8988T (cell line): ENCODE results near the gene CELA3A.
A peak's percentile ranks its signal among the peaks of the same experiment; 100 is the strongest.
"Not testable (repeated sequence)": the region's sequence is repeated elsewhere in the genome, so short reads cannot be mapped to it uniquely, and the experiment has no call there.

Experiments used
- DNase-seq: peaks from one replicate; pipeline ENCODE4 v3.0.0; 2011

Gene CELA3A

DNA sequence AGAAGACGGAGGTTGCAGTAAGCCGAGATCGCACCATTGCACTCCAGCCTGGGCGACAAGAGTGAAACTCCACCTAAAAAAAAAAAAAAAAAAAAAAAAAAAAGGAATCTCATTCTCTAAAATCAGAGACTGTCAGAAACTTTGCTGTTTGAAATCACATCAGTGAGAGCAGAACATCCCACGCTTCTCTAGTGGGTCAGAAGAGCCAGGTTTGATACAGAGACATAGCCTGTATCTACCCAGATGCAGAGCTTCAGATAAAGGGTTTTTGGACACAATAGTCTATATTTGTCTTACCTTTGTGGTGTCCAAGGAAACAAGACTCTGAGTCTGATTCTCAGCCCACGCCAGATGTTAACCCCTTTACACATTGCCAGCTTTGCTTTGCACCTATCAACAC is 19.6 kb downstream of the CELA3A start:
- DNase-seq = no peak

DNA sequence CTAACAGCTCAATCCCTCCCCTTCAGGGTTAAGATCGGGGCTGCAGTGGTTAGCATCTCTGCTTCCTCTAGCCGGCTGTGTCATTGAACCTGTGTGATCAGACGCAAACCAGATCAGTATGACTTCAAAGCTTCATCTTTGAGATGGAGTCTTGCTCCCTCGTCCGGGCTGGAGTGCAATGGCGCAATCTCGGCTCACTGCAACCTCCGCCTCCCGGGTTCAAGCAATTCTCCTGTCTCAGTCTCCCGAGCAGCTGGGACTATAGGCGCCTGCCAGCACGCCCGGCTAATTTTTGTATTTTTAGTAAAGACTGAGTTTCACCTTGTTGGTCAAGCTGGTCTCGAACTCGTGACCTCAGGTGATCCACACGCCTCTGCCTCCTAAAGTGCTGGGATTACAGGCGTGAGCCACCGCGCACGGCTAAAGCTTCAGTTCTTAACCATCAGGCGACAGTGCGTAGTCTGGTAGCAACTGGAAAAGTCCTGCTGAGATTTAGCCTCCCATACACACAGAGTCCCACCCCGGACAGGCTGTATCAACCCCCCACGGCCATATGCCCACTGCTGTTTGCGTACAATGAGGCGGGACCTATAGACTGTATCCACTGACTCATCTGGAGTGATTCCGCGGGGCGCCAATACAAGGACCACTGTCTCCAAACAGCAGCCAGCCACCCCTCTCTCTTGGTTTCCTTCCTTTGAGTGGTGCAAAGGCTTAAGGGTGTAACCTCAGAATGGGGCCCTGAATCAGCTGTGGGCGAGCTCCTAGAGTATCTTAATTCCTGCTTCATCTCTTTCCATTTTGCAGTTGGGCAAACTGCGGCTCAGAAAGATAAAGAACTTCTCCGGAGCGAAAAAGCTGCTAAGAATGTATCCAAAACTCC is 23.3 kb downstream of the CELA3A start:
- no peak for DNase-seq

DNA sequence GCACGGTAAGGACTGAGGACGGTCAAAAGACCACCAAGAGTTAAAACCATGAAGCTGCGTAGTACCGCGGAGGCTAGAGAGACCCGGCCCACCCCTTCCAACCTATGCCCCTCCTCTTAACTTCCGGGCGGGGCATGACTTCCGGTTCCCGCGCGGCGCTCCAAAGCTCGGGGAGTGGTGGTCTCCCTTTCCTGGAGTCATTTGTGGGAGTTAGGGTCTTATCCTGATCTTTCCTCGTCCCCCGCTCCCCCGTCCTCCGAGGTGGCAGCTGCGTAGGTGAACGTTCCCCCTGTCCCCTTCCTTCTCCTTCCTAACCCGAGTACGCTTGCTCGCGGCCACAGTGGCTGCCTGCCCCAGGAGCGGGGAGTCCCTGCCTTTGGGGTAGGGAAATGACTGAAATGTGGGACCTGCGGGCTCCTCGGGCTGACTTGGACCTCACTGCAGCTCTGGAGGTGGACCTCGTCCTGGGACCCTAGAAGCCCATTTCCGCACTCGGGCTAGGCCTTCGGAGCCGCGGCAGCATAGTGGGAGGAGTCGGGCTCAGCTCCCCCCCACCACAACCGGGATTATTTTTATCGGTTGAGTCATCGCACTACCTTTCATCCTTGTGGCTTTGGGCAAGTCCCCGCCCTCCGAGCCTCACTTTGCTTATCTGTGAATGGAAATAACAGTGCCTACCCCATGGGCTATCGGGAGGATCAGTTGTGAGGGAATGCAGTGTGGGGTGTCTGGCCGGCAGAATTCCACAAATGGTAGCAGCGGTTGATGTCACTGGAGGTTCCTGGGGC is 24.1 kb downstream of the CELA3A start:
- peak; percentile 57 for DNase-seq

DNA sequence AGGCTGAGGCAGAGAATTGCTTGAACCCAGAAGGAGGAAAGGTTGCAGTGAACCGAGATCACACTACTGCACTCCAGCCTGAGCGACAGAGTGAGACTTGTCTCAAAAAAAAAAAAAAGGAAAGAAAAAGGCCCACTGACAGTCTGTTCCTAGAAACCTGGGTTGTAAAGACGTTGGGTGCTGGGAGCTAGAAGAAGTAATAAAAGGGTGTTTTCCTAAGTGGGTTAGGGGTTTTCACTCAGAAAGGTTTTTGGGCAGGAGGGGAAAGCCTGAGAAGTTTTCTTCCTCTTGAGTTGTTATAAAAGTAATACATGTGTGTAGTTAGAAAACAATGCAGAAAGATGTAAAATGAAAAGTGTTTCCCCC is 25.4 kb downstream of the CELA3A start:
- no peak for DNase-seq

DNA sequence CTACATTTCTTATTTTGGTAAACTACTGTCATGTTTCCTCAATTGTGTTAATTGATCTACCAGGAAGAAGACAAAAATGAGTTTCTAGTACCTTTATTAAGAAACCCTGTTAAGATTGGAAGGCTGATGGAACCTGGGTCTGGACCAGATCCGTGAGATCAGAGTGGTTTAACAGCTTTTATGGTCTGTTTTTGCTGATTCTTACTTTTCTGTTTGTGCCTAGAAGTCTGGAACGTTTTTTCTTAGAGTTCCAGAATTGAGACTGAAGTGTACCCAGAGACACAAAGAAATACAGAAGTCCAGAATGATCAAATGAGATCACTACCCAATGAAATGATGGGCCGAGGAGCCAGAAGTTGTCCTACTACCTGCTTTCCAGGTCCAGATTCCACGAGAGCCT is 28.6 kb downstream of the CELA3A start:
- no peak for DNase-seq

DNA sequence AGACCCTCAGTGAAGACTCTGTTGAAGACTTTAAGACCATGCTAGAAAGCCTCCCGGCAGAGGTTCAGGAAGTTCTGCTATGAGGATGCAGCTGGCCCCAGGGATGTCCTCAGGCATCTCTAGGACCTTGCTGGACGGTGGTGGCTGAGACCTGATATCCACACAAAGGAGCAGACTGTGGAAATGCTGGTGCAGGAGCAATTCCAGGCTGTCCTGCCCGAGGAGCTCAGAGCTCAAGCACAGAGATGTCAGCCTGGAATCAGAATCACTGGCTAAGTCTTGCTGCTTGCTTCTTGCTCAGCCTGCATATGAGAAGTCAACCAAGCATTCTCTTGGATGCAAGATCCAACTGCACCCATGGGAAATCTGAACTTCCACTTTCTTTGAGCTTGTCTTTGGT is 29.0 kb downstream of the CELA3A start:
- DNase-seq = no peak

DNA sequence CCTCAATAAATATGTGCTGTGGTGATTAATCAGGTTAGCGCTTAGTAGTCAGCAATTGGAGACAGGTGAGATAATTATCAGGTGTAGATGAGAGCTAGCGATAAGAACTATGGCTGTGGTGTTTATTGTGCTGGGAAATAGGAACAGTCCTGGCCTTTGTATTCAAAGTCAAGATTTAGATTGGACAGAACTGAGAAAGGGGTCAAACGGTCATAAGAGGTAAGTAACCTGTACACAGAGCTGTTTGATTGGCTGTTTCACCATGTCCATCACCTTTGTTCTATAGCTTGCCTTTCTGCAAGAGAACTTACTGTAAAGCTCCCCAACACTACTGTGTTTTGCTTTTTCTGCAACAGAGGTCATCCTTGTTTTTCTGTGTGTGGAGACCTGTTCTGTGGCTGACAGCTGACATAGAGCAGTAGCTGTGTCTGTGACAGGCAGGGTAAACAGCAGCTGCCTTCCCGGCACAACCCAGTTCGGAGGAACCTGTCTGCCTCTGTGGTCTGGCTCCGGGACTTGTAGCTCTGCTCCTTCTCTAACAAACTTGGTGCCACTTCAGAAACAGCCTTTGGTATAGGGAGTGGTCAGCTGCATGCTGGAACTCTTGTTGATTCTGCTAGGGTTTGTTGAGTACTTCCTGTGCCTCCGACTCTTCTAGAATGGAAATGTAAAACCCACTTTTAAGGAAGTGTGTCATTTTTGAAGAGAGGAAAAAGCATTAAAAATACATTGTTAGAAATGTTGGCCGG is 29.9 kb downstream of the CELA3A start:
- DNase-seq = no peak

DNA sequence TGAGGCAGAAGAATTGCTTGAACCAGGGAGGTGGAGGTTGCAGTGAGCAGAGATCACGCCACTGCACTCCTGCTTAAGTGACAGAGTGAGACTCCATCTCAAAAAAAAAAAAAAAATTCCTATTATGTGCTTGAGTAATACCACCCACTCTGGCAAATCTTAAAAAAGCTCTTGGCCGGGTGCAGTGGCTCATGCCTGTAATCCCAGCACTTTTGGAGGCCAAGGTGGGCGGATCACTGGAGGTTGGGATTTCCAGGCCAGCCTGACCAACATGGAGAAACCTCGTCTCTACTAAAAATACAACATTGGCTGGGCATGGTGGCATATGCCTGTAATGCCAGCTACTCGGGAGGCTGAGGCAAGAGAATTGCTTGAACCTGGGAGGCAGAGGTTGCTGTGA is 33.4 kb downstream of the CELA3A start:
- DNase-seq = not testable (repeated sequence)

DNA sequence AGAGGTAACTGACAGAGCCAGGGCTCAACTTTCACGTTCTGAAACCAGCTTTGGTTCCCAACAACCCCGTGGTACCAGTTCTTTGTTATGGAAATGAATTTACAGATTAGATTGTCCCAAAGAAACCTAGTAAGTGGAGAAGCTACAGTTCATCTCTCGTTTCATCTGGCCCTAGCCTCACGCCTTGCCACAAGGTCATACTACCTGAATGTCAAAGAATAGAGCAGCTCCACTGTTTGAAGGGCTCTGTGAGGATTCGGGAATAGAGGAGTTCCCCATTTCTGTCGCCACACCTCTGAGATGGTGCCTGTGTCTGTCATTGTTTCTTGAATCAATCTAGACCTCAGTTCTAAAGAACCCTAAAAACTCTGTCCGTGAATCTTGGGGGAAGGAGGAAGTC is 36.1 kb downstream of the CELA3A start:
- no peak for DNase-seq

DNA sequence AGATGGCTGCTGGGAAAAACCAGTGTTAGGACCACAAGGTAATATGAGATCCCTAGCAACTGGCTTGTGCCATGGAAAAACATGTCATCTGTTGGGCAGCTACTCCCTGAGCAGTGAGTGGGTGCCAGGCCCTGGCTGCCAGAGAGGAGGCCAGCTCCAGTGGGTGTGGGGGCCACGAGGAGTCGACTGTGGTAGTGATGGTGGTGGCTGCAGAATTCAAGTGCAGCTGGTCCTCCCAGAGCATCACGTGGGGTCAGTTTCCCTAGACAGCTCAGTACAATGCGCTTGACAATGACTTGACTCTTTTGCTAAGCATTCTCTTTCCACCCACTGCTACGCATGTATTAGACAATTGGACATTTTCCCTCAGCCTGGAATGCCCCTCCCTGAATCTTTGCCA is 36.6 kb downstream of the CELA3A start:
- no peak for DNase-seq

DNA sequence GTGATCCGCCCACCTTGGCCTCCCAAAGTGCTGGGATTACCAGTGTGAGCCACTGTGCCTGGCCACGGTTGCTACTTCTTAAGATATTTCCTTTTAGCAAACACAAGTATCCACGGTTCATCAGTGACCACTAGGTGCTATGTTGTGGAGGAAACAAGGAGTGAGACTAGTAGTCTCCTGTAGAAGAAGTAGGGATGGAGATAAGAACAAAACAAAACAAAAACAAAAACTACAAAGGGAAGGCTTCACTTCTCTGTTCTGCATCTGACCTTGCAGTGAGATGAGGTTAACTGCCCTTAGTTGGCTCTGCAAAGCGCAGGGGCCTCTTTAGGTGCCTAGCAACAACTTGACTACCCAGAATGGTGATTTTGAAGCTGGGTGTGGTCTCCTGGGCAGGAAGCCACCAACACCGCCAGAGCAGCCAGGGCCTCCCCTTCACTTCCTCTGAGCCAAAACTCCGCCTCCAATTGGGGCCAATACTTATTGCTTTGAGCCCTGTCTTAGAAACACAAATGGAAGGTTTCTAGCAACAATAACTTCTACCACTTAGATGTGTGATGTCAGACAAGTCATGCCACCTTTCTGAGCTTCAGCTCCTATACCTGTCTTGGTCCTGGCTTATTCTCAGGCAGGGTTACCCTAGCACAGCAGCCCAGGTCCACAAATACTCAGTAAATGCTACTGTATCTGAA is 38.3 kb downstream of the CELA3A start:
- DNase-seq = no peak

DNA sequence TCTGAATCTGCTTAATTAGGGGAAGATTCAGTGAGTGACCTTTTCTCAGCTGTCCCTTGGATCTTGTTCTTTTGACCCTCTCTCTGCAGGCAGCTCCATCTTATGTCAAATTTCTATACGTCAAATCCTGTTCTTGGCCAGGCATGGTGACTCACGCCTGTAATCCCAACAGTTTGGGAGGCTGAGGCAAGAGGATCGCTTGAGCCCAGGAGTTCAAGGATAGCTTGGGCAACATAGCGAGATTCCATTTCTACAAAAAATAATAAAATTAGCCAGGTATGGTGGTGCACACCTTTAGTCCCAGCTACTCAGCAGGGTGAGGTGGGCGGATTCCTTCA is 38.8 kb downstream of the CELA3A start:
- DNase-seq = no peak

DNA sequence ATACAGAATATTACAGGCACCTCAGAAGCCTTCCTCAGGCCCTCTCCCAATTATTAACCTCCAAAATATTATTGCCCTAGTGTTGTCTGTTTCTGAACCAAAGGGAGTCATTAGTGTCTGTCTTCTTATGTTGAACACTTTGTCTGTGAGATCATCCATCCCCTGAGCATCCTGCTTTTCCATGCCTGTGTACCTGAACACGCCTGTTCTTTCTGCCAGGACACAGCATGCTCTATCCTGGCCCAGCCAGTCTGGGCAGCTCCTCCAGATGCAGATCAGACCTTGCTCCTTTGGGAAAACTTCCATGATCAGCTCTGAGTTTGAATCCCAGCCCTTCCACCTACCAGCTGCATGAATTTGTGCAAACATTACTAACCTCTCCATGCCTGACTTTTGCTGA is 40.0 kb downstream of the CELA3A start:
- DNase-seq = no peak

DNA sequence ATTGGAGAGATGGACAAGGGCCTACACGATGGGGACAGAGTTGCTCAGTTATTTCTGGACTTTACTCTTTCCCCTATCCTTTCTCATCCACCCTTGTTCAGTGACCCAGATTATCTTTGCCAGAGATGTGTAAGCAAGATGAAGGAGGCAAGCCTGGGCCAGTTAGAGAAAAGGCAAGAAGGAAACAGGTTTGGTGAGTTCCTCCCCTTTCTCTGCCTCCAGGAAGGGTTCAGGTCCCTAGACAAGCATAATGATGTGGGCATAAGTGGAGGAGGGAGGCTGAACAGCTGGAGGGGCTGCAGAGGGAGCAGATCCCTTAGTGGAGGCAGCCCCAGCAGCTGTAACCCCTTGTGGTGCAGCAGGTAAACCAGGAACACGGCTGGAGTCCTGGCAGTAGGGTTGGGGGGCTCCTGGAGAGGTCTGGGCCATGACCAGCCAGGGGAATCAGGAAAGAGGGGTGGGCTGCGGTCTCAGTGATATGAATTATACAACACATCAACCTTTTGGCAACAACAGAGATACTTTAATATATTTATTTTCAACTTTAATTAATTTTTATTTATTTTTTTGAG is 41.8 kb downstream of the CELA3A start:
- DNase-seq = no peak

DNA sequence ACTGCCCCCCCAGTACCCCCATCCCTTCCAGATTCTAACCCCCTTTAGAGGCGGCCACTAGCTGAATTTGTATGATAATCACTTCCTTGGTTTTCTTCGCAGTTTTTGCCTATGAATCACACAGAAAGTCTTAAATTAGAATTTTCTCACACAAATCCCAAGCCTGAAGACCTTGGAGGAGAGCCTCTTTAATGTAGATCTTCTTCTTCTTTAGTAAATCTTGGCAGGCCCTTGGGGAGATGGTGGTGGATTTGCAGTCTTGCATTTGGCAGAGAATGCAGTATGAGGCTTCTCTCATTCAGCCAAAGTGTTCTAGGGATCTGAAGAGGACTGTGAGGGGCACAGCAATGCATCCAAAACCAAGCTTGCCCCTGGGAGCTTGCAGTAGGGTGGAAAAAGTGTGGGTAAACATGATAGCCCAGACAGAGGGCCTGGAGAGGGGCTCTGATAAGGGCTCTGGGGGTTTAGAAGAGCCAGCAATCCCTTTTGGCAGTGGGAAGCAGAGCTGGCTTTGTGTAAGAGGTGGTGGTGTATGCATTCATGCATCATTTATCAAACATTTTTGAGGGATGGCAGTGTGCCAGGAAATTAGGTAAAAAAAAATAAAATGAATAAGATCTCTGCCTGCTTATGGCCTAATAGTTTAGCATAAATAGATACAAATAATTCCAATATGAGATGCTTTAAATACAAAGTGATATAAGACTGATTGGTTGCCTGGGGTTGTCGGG is 43.4 kb downstream of the CELA3A start:
- DNase-seq = no peak

DNA sequence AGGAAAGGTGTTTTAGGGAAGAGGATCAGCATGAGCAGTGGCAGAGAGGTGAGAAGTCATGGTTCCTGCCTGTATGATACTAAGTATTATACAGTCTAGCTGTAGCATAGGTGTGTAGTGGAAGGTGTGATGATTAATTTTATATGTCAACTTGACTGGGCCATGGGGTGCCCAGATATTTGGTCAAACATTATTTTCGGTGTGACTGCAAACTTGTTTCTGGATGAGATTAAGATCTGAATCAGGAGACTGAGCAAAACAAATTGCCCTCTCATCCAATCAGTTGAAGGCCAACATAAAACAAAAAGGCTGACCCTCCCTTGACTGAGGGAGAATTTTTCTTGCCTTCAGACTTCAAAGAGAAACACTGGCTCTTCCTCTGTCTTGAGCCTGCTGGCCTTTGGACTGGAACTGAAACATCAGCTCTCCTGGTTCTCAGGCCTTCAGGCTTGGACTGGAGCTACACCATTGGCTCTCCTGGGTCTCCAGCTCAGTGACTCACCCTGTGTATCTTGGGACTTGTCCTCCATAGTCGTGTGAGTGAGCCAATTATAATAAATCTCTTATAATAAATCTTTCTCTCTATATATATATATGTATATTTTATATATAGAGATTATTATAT is 44.3 kb downstream of the CELA3A start:
- DNase-seq = no peak

DNA sequence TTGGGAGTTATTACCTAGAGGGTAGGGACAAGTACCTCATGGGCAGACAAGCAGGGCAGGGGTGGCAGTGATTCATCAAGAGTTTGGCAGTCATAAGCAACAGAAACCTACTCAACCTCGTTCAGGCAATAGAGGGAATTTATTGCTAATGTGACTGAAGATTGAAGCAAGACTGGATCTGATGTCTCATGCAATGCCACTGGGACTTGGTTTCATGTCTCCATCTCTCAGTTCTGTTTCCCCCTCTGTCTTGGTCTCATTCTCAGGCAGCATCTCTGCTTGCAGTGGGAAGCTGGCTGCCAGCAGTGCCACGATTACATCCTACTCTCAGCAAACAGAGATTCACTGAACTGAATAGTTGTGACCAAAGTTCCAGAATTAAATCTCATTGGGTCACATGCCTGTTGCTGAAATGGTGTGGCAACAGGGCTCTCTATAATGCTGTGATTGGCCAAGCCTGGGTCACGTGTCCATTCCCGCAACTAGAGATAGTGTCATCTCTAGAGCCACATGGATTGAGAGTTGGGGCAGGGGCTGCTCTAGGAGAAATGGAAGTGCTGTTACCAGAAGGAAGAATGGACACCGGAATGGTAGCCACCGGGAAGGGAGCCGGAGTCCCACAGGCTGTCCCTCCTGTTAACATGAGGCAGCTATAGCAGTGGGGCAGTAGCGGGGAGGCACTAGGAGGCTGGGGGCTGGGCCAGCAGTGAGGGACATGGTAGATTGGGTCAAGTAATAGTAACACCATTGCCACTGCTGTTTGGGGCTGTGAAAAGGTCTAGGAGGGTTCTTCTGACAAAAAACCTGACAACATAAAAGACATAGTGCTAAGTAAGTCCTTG is 47.1 kb downstream of the CELA3A start:
- no peak for DNase-seq

DNA sequence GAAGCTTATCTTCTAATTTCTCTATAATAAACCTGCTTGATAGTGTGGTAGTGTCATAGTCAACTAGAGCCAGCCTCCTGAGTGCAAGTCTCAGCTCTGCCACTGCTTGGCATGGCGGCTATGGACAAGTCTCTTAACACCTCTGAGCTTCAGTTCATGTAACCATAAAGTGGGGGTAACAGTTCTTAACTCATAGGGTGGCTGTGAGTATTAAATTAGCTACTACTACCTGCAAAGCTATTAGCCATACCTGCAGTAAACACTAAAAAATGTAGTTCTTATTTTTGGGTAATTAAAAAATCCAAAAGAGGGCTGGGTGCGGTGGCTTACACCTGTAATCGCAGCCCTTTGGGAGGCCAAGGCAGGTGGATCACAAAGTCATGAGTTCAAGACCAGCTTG is 48.9 kb downstream of the CELA3A start:
- DNase-seq = no peak

DNA sequence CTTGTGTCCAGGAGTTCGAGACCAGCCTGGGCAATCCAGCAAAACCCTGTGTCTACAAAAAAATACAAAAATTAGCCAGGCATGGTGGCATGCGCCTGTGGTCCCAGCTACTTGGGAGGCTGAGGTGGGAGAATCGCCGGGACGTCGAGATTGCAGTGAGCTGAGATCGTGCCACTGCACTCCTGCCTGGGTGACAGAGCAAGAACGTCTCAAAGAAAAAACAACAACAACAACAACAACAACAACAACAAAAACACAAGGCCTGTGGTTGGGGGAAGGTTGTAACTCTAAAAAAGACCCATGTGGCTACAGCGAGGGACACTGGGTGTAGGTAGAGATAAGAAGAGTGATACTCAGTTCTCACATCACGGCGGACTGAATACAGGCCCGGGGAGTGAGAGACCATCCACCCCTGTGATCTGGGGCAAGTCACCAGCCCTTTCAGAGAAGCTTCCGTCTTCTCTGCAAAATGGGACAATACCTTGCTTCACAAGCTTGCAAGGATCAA is 50.2 kb downstream of the CELA3A start:
- DNase-seq = no peak
